KOPT-K1 (cell line): ENCODE data around the gene PDZRN3.

Experiments
- H3K27ac ChIP-seq: fragments of 200-600 bp; sonication (generic); 2 replicates; pipeline ENCODE4 v1.5.1; 2016; ENCODE audit warnings: antibody characterized with exemption, mild to moderate bottlenecking, low read depth, low read length; ENCODE audit not compliant: poor library complexity, severe bottlenecking
- H3K36me3 ChIP-seq: fragments of 200-600 bp; sonication (generic); 2 replicates; pipeline ENCODE4 v1.5.1; 2017; ENCODE audit warnings: antibody characterized with exemption, mild to moderate bottlenecking, low read length, moderate library complexity; ENCODE audit not compliant: insufficient read depth
- H3K9me3 ChIP-seq: fragments of 200-600 bp; sonication (generic); 2 replicates; pipeline ENCODE4 v1.5.1; 2017; ENCODE audit warnings: antibody characterized with exemption, low read length, mild to moderate bottlenecking; ENCODE audit not compliant: insufficient read depth, poor library complexity, severe bottlenecking

The PDZRN3 gene

GRCh38 chr3:73448041-73448440, 176.7 kb downstream of the PDZRN3 start:
- Histone ChIP-seq H3K9me3 (no peaks in the 10 kb centered on the region), H3K36me3 (no peaks in the 10 kb centered on the region), H3K27ac (no peak overlapping the region)

- H3K9me3 ChIP-seq, result no peaks in the 10 kb centered on the region
- H3K27ac ChIP-seq, result no peak overlapping the region
- no peaks in the 10 kb centered on the region for H3K36me3 ChIP-seq
Observed at GRCh38 chr3:73447111-73447510, 177.6 kb downstream of the PDZRN3 start.

GRCh38 chr3:73446467-73447110, 178.2 kb downstream of the PDZRN3 start:
- Histone ChIP-seq H3K27ac (no peak overlapping the region), H3K9me3 (no peaks in the 10 kb centered on the region), H3K36me3 (no peaks in the 10 kb centered on the region)

- Histone ChIP-seq H3K9me3 (no peaks in the 10 kb centered on the region), H3K36me3 (no peaks in the 10 kb centered on the region), H3K27ac (no peak overlapping the region)
Observed at GRCh38 chr3:73442886-73443285, 181.9 kb downstream of the PDZRN3 start.

GRCh38 chr3:73442152-73442551, 182.6 kb downstream of the PDZRN3 start:
- Histone ChIP-seq H3K27ac (no peak overlapping the region), H3K9me3 (no peaks in the 10 kb centered on the region), H3K36me3 (no peaks in the 10 kb centered on the region)

GRCh38 chr3:73437828-73438227, 186.9 kb downstream of the PDZRN3 start:
- Histone ChIP-seq H3K9me3 (no peaks in the 10 kb centered on the region), H3K36me3 (no peaks in the 10 kb centered on the region), H3K27ac (no peak overlapping the region)

- no peaks in the 10 kb centered on the region for H3K9me3 ChIP-seq
- H3K36me3 ChIP-seq, result no peaks in the 10 kb centered on the region
- H3K27ac ChIP-seq, result no peak overlapping the region
Observed at GRCh38 chr3:73435055-73435454, 189.7 kb downstream of the PDZRN3 start.

- Histone ChIP-seq H3K36me3 (no peaks in the 10 kb centered on the region), H3K9me3 (no peaks in the 10 kb centered on the region), H3K27ac (no peak overlapping the region)
Observed at GRCh38 chr3:73433687-73434086, 191.1 kb downstream of the PDZRN3 start.

GRCh38 chr3:73433079-73433478, 191.7 kb downstream of the PDZRN3 start:
- no peak overlapping the region for H3K27ac ChIP-seq
- H3K36me3 ChIP-seq, result no peaks in the 10 kb centered on the region
- H3K9me3 ChIP-seq, result no peaks in the 10 kb centered on the region

- H3K27ac ChIP-seq, result no peak overlapping the region
- H3K36me3 ChIP-seq, result no peaks in the 10 kb centered on the region
- no peaks in the 10 kb centered on the region for H3K9me3 ChIP-seq
Observed at GRCh38 chr3:73432706-73433032, 192.1 kb downstream of the PDZRN3 start.

- H3K36me3 ChIP-seq, result no peaks in the 10 kb centered on the region
- no peaks in the 10 kb centered on the region for H3K9me3 ChIP-seq
- H3K27ac ChIP-seq, result no peak overlapping the region
Observed at GRCh38 chr3:73432023-73432705, 192.6 kb downstream of the PDZRN3 start.

GRCh38 chr3:73431183-73431900, 193.4 kb downstream of the PDZRN3 start:
- no peaks in the 10 kb centered on the region for H3K9me3 ChIP-seq
- no peak overlapping the region for H3K27ac ChIP-seq
- H3K36me3 ChIP-seq, result no peaks in the 10 kb centered on the region

GRCh38 chr3:73427048-73427706, 197.6 kb downstream of the PDZRN3 start:
- no peaks in the 10 kb centered on the region for H3K36me3 ChIP-seq
- no peaks in the 10 kb centered on the region for H3K9me3 ChIP-seq
- H3K27ac ChIP-seq, result no peak overlapping the region

- no peaks in the 10 kb centered on the region for H3K9me3 ChIP-seq
- H3K36me3 ChIP-seq, result no peaks in the 10 kb centered on the region
- H3K27ac ChIP-seq, result no peak overlapping the region
Observed at GRCh38 chr3:73426606-73427005, 198.1 kb downstream of the PDZRN3 start.

GRCh38 chr3:73423116-73423515, 201.6 kb downstream of the PDZRN3 start:
- Histone ChIP-seq H3K9me3 (no peaks in the 10 kb centered on the region), H3K27ac (no peak overlapping the region), H3K36me3 (no peaks in the 10 kb centered on the region)
